CD14-positive monocyte (primary cell): ENCODE results near the gene PRKN. TPM values are rescaled to one million over a fixed set of nuclear protein-coding genes. Genes with fewer than 3 reads are reported as not detected.

Experiments used
- DNase-seq, 3 donors: peaks; one replicate each; pipeline ENCODE4 v3.0.0-alpha.2; 2011 to 2022
- H2AFZ ChIP-seq: 2 replicates; pipeline ENCODE4 v1.6.0; 2012; ENCODE audit warnings: mild to moderate bottlenecking, low read depth, low read length, inconsistent platforms; ENCODE audit not compliant: insufficient read depth, poor library complexity, severe bottlenecking
- H3K27ac ChIP-seq, 2 donors: 1 replicate in 1 of 2; 2 replicates in 1 of 2; pipeline ENCODE4 v1.5.1; 2012 to 2013; ENCODE audit warnings: low read length in 2 of 2, control low read depth in 1 of 2, inconsistent platforms in 1 of 2, low read depth in 1 of 2, mild to moderate bottlenecking in 1 of 2
- H3K27me3 ChIP-seq, 2 donors: one replicate each; pipeline versions ENCODE4 v1.6.0 to v1.6.1; 2011 to 2013; ENCODE audit warnings: low read length in 2 of 2; ENCODE audit not compliant: control insufficient read depth in 2 of 2, insufficient read depth in 2 of 2
- H3K36me3 ChIP-seq, 2 donors: replicated peaks in 1 of 2; 1 replicate in 1 of 2; 2 replicates in 1 of 2; pipeline versions ENCODE4 v1.5.1 to v1.6.1; 2012 to 2013; ENCODE audit warnings: low read length in 2 of 2, control low read depth in 1 of 2, inconsistent platforms in 1 of 2, mild to moderate bottlenecking in 1 of 2; ENCODE audit not compliant: insufficient read depth in 2 of 2, control insufficient read depth in 1 of 2
- H3K4me1 ChIP-seq, 2 donors: 1 replicate in 1 of 2; 2 replicates in 1 of 2; pipeline versions ENCODE4 v1.5.1 to v1.6.1; 2012 to 2013; ENCODE audit warnings: low read length in 2 of 2, control low read depth in 1 of 2, inconsistent platforms in 1 of 2, mild to moderate bottlenecking in 1 of 2, moderate library complexity in 1 of 2; ENCODE audit not compliant: insufficient read depth in 2 of 2, control insufficient read depth in 1 of 2
- H3K4me2 ChIP-seq: replicated peaks from 2 replicates; pipeline ENCODE3; 2012; ENCODE audit warnings: low read length, moderate library complexity, mild to moderate bottlenecking; ENCODE audit not compliant: poor library complexity, severe bottlenecking; ENCODE audit errors: extremely low read depth
- H3K4me3 ChIP-seq, 3 experiments: fragments of 200-600 bp in 1 of 3; sonication (generic) in 1 of 3; replicated peaks in 1 of 3; 1 replicate in 2 of 3; 2 replicates in 1 of 3; pipeline ENCODE4 v1.5.1; 2011 to 2013; ENCODE audit warnings: low read length in 3 of 3, mild to moderate bottlenecking in 3 of 3, control low read depth in 2 of 3, low read depth in 2 of 3, inconsistent platforms in 1 of 3, moderate library complexity in 1 of 3
- H3K79me2 ChIP-seq: 2 replicates; pipeline ENCODE4 v1.6.0; 2012; ENCODE audit warnings: mild to moderate bottlenecking, control low read depth, inconsistent platforms, low read length, moderate library complexity; ENCODE audit not compliant: insufficient read depth
- H3K9ac ChIP-seq: 2 replicates; pipeline ENCODE4 v1.6.0; 2017; ENCODE audit warnings: low read length, mild to moderate bottlenecking; ENCODE audit not compliant: insufficient read depth, poor library complexity, severe bottlenecking
- H3K9me3 ChIP-seq, 2 donors: replicated peaks in 1 of 2; 1 replicate in 1 of 2; 2 replicates in 1 of 2; pipeline versions ENCODE4 v1.5.1 to v1.6.1; 2012 to 2013; ENCODE audit warnings: low read length in 2 of 2, control low read depth in 1 of 2; ENCODE audit not compliant: control insufficient read depth in 1 of 2, insufficient read depth in 1 of 2
- H4K20me1 ChIP-seq: 2 replicates; pipeline ENCODE4 v1.6.0; 2012; ENCODE audit warnings: mild to moderate bottlenecking, low read length, control low read depth, moderate library complexity; ENCODE audit not compliant: insufficient read depth
- H3K27ac Mint-ChIP-seq, 7 donors: one replicate each; pipeline ENCODE4 v1.8.0; 2020; ENCODE audit warnings: mild to moderate bottlenecking in 7 of 7, mixed read lengths in 7 of 7, moderate library complexity in 6 of 7, inconsistent platforms in 2 of 7
- H3K27me3 Mint-ChIP-seq, 3 donors: one replicate each; pipeline ENCODE4 v1.8.0; 2021 to 2022; ENCODE audit warnings: low read depth in 3 of 3, mild to moderate bottlenecking in 3 of 3, mixed read lengths in 3 of 3, moderate library complexity in 3 of 3, inconsistent platforms in 1 of 3
- H3K36me3 Mint-ChIP-seq, 2 donors: one replicate each; pipeline ENCODE4 v1.8.0; 2020; ENCODE audit warnings: mixed read lengths in 2 of 2, inconsistent platforms in 1 of 2, mild to moderate bottlenecking in 1 of 2
- H3K4me1 Mint-ChIP-seq: one replicate; pipeline ENCODE4 v1.8.0; 2020; ENCODE audit warnings: mild to moderate bottlenecking, mixed read lengths
- H3K4me3 Mint-ChIP-seq, 2 donors: one replicate each; pipeline ENCODE4 v1.8.0; 2020; ENCODE audit warnings: mild to moderate bottlenecking in 2 of 2, mixed read lengths in 2 of 2, moderate library complexity in 1 of 2
- H3K9me3 Mint-ChIP-seq, 7 donors: one replicate each; pipeline ENCODE4 v1.8.0; 2020 to 2022; ENCODE audit warnings: mixed read lengths in 7 of 7, mild to moderate bottlenecking in 6 of 7, moderate library complexity in 6 of 7, inconsistent platforms in 2 of 7
- WGBS: methylation state at CpG from one replicate; pipeline ENCODE4 v1.1.5; 2013; ENCODE audit warnings: missing lambda C conversion rate; ENCODE audit not compliant: insufficient coverage; 5-methylcytosine and 5-hydroxymethylcytosine counted together
- intact Hi-C, 2 donors: fragments of 100-400 bp; cut with micrococcal nuclease; formaldehyde crosslinking; loops; one replicate each; pipeline versions ENCODE4 v1.15.0 to v1.15.1; 2023
- polyA plus RNA-seq, 3 donors: library from polyadenylated mRNA; depleted of rRNA in 1 of 3; unstranded in 2 of 3; stranded (reverse) in 1 of 3; fragments of 300-500 nt in 2 of 3; fragments of >200 nt in 1 of 3; fragmentation: Illumina TruSeq in 2 of 3; gene quantifications; 1 replicate in 2 of 3; 2 replicates in 1 of 3; pipeline ENCODE4 v1.2.3, GENCODE V29; 2012 to 2021
- TF ChIP-seq, protein P1 (sequence below): fragments of 200-600 bp; IDR thresholded peaks from one replicate; pipeline ENCODE4 v1.8.0; 2022; ENCODE audit warnings: antibody characterized with exemption, mild to moderate bottlenecking

The PRKN gene
- polyA plus RNA-seq, 3 donors = 0.19 to 0.21 TPM; not detected in 1

DNA sequence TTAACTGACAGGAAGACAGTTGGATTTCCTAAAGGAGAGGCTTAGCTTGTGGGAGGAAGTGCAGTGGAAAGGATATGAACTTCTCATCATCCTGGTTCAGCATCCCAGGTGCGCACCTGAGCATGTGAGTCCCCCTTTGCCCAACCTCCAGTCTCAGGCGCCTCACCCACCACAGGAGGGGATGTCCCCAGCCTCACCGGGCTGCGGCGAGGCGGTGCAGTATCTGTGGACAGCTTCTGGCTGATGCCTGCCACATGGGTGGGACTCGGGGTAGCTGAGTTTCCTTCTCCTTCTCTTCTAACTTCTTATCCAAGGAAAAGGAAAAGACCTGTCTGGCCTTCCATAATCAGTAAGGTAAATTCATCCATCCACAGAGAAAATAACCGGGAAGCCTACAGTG, 914.4 kb downstream of the PRKN start:
- H3K36me3 Mint-ChIP-seq = no peaks in the 10 kb centered on the region
- H2AFZ ChIP-seq = no peak overlapping the region
- no peaks in the 10 kb centered on the region for H3K36me3 ChIP-seq
- H4K20me1 ChIP-seq = no peaks in the 10 kb centered on the region
- TF ChIP-seq, protein P1, sequence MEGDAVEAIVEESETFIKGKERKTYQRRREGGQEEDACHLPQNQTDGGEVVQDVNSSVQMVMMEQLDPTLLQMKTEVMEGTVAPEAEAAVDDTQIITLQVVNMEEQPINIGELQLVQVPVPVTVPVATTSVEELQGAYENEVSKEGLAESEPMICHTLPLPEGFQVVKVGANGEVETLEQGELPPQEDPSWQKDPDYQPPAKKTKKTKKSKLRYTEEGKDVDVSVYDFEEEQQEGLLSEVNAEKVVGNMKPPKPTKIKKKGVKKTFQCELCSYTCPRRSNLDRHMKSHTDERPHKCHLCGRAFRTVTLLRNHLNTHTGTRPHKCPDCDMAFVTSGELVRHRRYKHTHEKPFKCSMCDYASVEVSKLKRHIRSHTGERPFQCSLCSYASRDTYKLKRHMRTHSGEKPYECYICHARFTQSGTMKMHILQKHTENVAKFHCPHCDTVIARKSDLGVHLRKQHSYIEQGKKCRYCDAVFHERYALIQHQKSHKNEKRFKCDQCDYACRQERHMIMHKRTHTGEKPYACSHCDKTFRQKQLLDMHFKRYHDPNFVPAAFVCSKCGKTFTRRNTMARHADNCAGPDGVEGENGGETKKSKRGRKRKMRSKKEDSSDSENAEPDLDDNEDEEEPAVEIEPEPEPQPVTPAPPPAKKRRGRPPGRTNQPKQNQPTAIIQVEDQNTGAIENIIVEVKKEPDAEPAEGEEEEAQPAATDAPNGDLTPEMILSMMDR = no peak
- H3K9ac ChIP-seq = no peak overlapping the region
- H3K4me1 ChIP-seq = no peaks in the 10 kb centered on the region
- no peaks in the 10 kb centered on the region for H3K79me2 ChIP-seq
- H3K4me1 Mint-ChIP-seq = no peaks in the 10 kb centered on the region
- peaks cover 1 to 23% (median 5%) of the 10 kb centered on the region in 7 donors for H3K9me3 Mint-ChIP-seq
- H3K9me3 ChIP-seq = peaks cover 0 to 15% of the 10 kb centered on the region in 2 donors
- intact Hi-C loops = no loop called here
- H3K27me3 ChIP-seq = no peaks in the 10 kb centered on the region
- H3K4me3 Mint-ChIP-seq = no peak overlapping the region
- H3K27me3 Mint-ChIP-seq = no peaks in the 10 kb centered on the region
- H3K27ac ChIP-seq = no peak overlapping the region
- no peak overlapping the region for H3K27ac Mint-ChIP-seq
- no peak overlapping the region for H3K4me3 ChIP-seq
- no peak overlapping the region for H3K4me2 ChIP-seq
- WGBS = 100% methylated on average over 6 of the region's 8 CpGs
- no peak for DNase-seq

DNA sequence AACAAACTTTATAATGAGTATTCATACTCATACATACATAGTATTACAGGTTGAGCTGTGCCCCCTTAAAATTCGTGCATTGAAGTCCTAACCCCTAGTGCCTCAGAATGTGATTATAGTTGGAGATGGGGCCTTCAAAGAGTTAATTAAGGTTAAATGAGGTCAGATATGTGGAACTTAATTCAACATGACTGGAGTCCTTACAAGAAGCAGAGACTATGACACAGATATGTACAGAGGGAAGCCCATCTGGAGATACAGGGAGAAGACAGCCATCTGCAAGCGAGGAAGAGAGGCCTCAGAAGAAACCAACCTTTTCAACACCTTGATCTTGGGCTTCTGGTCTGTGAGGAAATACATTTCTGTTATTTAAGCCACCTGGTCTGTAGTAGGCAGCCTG, 917.6 kb downstream of the PRKN start:
- TF ChIP-seq, protein P1 = no peak
- DNase-seq = no peak
- Histone ChIP-seq H3K79me2 (no peaks in the 10 kb centered on the region), H2AFZ (no peak overlapping the region), H3K9ac (no peak overlapping the region), H3K4me1 (no peaks in the 10 kb centered on the region), H3K4me3 (no peak overlapping the region), H3K27me3 (no peaks in the 10 kb centered on the region), H3K4me2 (no peak overlapping the region), H3K27ac (no peak overlapping the region), H3K36me3 (no peaks in the 10 kb centered on the region), H3K9me3 (peaks cover 0 to 12% of the 10 kb centered on the region in 2 donors), H4K20me1 (no peaks in the 10 kb centered on the region)
- Mint-ChIP-seq H3K27ac (no peak overlapping the region), H3K9me3 (peaks cover 1 to 19% (median 10%) of the 10 kb centered on the region in 7 donors), H3K36me3 (no peaks in the 10 kb centered on the region), H3K4me1 (no peaks in the 10 kb centered on the region), H3K27me3 (peaks cover 0 to 1% (median 0%) of the 10 kb centered on the region in 3 donors), H3K4me3 (no peak overlapping the region)
- no CpG with 5 or more reads among the region's 2 CpGs for WGBS
- intact Hi-C loops = no loop called here
